A673 (cell line): ENCODE results near the gene STRA8. TPM values are rescaled to one million over a fixed set of nuclear protein-coding genes. Genes with fewer than 3 reads are reported as not detected.

Source experiments
- BruUV-seq: library from RNA; stranded (reverse); fragments of 400-500 nt; replicated peaks from 2 replicates; lab custom pipeline; 2021; lab: Mats Ljungman, UMichigan
- CTCF ChIA-PET: fragments of 300-600 bp; sonication (Branson Sonifier 250); formaldehyde crosslinking; loops from one replicate; lab custom pipeline; 2022; ENCODE audit warnings: antibody characterized with exemption; lab: Charles Lee
- POLR2A ChIA-PET: fragments of 300-600 bp; sonication (Branson Sonifier 250); formaldehyde crosslinking; loops from one replicate; lab custom pipeline; 2022; ENCODE audit warnings: antibody characterized with exemption; ENCODE audit not compliant: low non-redundant PET; lab: Charles Lee
- DNase-seq: peaks from one replicate; pipeline ENCODE4 v3.0.0-alpha.2; 2015; ENCODE audit warnings: low spot score
- H3K27ac ChIP-seq: fragments of 200-600 bp; sonication (generic); 2 replicates; pipeline ENCODE4 v1.5.1; 2016; ENCODE audit warnings: mixed run types, low read depth, mild to moderate bottlenecking, mixed read lengths, antibody characterized with exemption, low read length; ENCODE audit not compliant: poor library complexity, severe bottlenecking
- H3K27me3 ChIP-seq: fragments of 200-600 bp; sonication (generic); replicated peaks from 2 replicates; pipeline ENCODE4 v1.6.1; 2017; ENCODE audit warnings: mixed run types, low read depth, mild to moderate bottlenecking, mixed read lengths, antibody characterized with exemption, low read length; ENCODE audit not compliant: insufficient read depth, poor library complexity
- H3K36me3 ChIP-seq: fragments of 200-600 bp; sonication (generic); 2 replicates; pipeline ENCODE4 v1.6.1; 2016; ENCODE audit warnings: mixed run types, mild to moderate bottlenecking, mixed read lengths, antibody characterized with exemption, low read length; ENCODE audit not compliant: insufficient read depth, poor library complexity, severe bottlenecking
- H3K4me1 ChIP-seq: fragments of 200-600 bp; sonication (generic); 2 replicates; pipeline ENCODE4 v1.6.1; 2017; ENCODE audit warnings: mixed run types, mild to moderate bottlenecking, mixed read lengths, antibody characterized with exemption, low read length; ENCODE audit not compliant: insufficient read depth, poor library complexity, severe bottlenecking
- H3K4me3 ChIP-seq: fragments of 200-600 bp; sonication (generic); 2 replicates; pipeline ENCODE4 v1.5.1; 2016; ENCODE audit warnings: low read depth, mixed run types, mild to moderate bottlenecking, mixed read lengths, low read length; ENCODE audit not compliant: poor library complexity, severe bottlenecking
- H3K9me3 ChIP-seq: fragments of 200-600 bp; sonication (generic); 2 replicates; pipeline ENCODE4 v1.6.1; 2016; ENCODE audit warnings: mixed run types, low read depth, mild to moderate bottlenecking, mixed read lengths, antibody characterized with exemption, low read length; ENCODE audit not compliant: poor library complexity, severe bottlenecking
- EZH2 ChIP-seq: fragments of 200-600 bp; sonication (generic); IDR thresholded peaks from 2 replicates; pipeline ENCODE4 v1.6.1; 2017; ENCODE audit warnings: borderline replicate concordance, low read depth, mild to moderate bottlenecking, mixed read lengths, antibody characterized with exemption, low read length; ENCODE audit not compliant: poor library complexity, severe bottlenecking
- intact Hi-C: fragments of 100-400 bp; cut with micrococcal nuclease; formaldehyde crosslinking; loops from one replicate; pipeline ENCODE4 v1.10.0; 2022; ENCODE audit not compliant: unreplicated experiment
- total RNA-seq: library from RNA; stranded (reverse); gene quantifications from 2 replicates; pipeline ENCODE4 v1.2.3, GENCODE V29; 2021
- TF ChIP-seq, protein P1 (sequence below): fragments of 300-800, 200-600 bp; sonication (generic); conservative IDR thresholded peaks from 2 replicates; pipeline ENCODE4 v1.5.1; 2017; ENCODE audit warnings: low read depth, mild to moderate bottlenecking, antibody characterized with exemption, low read length, moderate library complexity, mixed read lengths

Gene STRA8
- total RNA-seq, 1 experiment from 2014 or later = not detected

DNA sequence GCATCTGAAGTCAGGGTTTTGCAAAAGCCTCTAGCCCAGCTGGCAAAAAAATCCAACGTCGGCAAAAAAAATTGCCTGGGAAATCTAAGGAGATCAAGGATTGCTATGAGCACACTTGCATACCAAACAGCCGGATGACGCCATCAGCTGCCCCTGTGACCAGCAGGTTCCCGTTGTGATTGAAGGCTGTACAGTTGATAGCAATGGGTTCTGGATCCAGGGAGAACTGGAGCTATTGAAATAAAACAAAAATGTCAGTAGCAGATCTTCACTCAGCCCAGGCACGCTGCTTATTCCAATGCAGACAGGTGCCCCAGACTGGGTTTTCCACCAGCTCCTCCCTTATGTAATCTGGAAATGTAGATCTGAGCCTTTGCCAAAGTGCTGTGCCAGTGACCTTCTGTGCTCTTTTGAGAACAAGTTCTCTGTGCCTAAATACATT lies 44.4 kb upstream of the STRA8 start:
- BruUV-seq = no TSS peak
- Histone ChIP-seq H3K36me3 (no peaks in the 10 kb centered on the region), H3K27ac (no peak overlapping the region), H3K27me3 (no peaks in the 10 kb centered on the region), H3K4me3 (no peak overlapping the region), H3K9me3 (no peaks in the 10 kb centered on the region), H3K4me1 (no peaks in the 10 kb centered on the region)
- POLR2A ChIA-PET = no interaction called here
- DNase-seq = no peak
- intact Hi-C loops = no loop called here
- TF ChIP-seq EZH2 = no peak
- TF ChIP-seq, protein P1, sequence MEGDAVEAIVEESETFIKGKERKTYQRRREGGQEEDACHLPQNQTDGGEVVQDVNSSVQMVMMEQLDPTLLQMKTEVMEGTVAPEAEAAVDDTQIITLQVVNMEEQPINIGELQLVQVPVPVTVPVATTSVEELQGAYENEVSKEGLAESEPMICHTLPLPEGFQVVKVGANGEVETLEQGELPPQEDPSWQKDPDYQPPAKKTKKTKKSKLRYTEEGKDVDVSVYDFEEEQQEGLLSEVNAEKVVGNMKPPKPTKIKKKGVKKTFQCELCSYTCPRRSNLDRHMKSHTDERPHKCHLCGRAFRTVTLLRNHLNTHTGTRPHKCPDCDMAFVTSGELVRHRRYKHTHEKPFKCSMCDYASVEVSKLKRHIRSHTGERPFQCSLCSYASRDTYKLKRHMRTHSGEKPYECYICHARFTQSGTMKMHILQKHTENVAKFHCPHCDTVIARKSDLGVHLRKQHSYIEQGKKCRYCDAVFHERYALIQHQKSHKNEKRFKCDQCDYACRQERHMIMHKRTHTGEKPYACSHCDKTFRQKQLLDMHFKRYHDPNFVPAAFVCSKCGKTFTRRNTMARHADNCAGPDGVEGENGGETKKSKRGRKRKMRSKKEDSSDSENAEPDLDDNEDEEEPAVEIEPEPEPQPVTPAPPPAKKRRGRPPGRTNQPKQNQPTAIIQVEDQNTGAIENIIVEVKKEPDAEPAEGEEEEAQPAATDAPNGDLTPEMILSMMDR = no peak
- CTCF ChIA-PET = no interaction called here

DNA sequence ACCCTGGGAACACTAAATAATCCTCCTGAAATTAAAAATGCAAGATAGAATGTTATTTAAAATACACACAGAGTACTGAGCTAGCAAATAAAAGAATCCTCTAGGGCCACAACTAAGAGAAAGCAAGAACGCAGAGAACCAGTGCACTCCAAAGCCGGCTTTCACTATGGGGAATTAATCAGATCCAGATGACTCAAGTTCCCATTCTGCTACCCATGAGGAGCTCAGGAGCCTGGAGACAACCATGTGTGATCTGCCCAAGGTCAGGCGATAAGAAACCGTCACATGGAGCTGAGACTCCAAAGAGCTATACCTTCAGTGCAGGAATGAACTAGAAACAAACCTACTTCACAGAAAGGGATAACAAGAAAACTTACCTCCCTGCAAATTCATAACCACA lies 43.7 kb upstream of the STRA8 start:
- H3K27me3 ChIP-seq = no peaks in the 10 kb centered on the region
- no peaks in the 10 kb centered on the region for H3K4me1 ChIP-seq
- ChIA-PET POLR2A (no interaction called here), CTCF (no interaction called here)
- H3K4me3 ChIP-seq = no peak overlapping the region
- no peaks in the 10 kb centered on the region for H3K9me3 ChIP-seq
- TF ChIP-seq, protein P1 = no peak
- TF ChIP-seq EZH2 = no peak
- intact Hi-C loops = no loop called here
- no peak for DNase-seq
- no TSS peak for BruUV-seq
- H3K27ac ChIP-seq = no peak overlapping the region
- H3K36me3 ChIP-seq = no peaks in the 10 kb centered on the region

DNA sequence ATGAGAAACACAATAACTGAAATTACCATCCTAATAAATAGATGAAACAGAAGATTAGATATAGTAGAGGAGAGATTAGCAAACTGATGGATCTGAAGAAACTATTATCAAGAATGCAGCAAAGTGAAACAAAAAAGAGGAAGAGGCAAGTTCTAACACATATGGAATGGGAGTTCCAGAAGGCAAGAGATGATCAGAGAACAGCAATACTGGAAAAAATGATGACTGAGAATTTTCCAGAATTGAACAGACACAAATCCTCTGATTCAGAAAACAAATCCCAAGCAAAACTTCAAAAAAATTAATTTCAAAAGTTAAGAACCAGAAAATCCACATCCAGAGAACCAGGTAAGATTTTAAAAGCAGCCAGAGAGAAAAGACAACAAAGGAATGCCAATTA lies 42.9 kb upstream of the STRA8 start:
- H3K27ac ChIP-seq = no peak overlapping the region
- no peak overlapping the region for H3K4me3 ChIP-seq
- intact Hi-C loops = no loop called here
- no peaks in the 10 kb centered on the region for H3K4me1 ChIP-seq
- BruUV-seq = no TSS peak
- no peaks in the 10 kb centered on the region for H3K27me3 ChIP-seq
- POLR2A ChIA-PET = no interaction called here
- DNase-seq = no peak
- TF ChIP-seq EZH2 = no peak
- TF ChIP-seq, protein P1 = no peak
- H3K9me3 ChIP-seq = no peaks in the 10 kb centered on the region
- no peaks in the 10 kb centered on the region for H3K36me3 ChIP-seq
- CTCF ChIA-PET = no interaction called here
